HG03196 (cell line): ENCODE results near the gene OSBPL5.
"Not testable (repeated sequence)": the region's sequence is repeated elsewhere in the genome, so short reads cannot be mapped to it uniquely, and the experiment has no call there.

ENCODE experiments used
- ATAC-seq: cut with Tn5 transposase; IDR thresholded peaks from one replicate; pipeline ENCODE4 v1.9.1; 2021; ENCODE audit not compliant: unreplicated experiment

OSBPL5 gene

GRCh38 chr11:3183523-3183922 is 18.4 kb upstream of the OSBPL5 start:
- no peak for ATAC-seq

- ATAC-seq, result no peak
Observed at GRCh38 chr11:3182462-3182852, 17.3 kb upstream of the OSBPL5 start.

GRCh38 chr11:3181725-3182461 is 16.8 kb upstream of the OSBPL5 start:
- ATAC-seq, result no peak

- ATAC-seq, result no peak
Observed at GRCh38 chr11:3180869-3181268, 15.8 kb upstream of the OSBPL5 start.

- no peak for ATAC-seq
Observed at GRCh38 chr11:3178349-3178748, 13.2 kb upstream of the OSBPL5 start.

- ATAC-seq, result no peak
Observed at GRCh38 chr11:3177931-3178330, 12.8 kb upstream of the OSBPL5 start.

GRCh38 chr11:3176487-3176886 is 11.4 kb upstream of the OSBPL5 start:
- ATAC-seq, result no peak

GRCh38 chr11:3175194-3175593 is 10.1 kb upstream of the OSBPL5 start:
- no peak for ATAC-seq

GRCh38 chr11:3174387-3174786 is 9.3 kb upstream of the OSBPL5 start:
- ATAC-seq, result no peak

- ATAC-seq, result no peak
Observed at GRCh38 chr11:3173795-3174194, 8.7 kb upstream of the OSBPL5 start.

GRCh38 chr11:3171931-3172560 is 6.9 kb upstream of the OSBPL5 start:
- no peak for ATAC-seq

GRCh38 chr11:3170756-3171650 is 5.9 kb upstream of the OSBPL5 start:
- ATAC-seq, result no peak

- ATAC-seq, result no peak
Observed at GRCh38 chr11:3170044-3170755, 5.1 kb upstream of the OSBPL5 start.

GRCh38 chr11:3169255-3170043 is 4.3 kb upstream of the OSBPL5 start:
- ATAC-seq, result no peak

- not testable (repeated sequence) for ATAC-seq
Observed at GRCh38 chr11:3168742-3169254, 3.7 kb upstream of the OSBPL5 start.

GRCh38 chr11:3167143-3168119 is 2.3 kb upstream of the OSBPL5 start:
- ATAC-seq, result no peak

GRCh38 chr11:3166268-3167142 is 1.4 kb upstream of the OSBPL5 start:
- no peak for ATAC-seq

- no peak for ATAC-seq
Observed at GRCh38 chr11:3165916-3166267, 782 bp upstream of the OSBPL5 start.
